ENCODE measurements around the gene PNO1. TPM values are rescaled to one million over a fixed set of nuclear protein-coding genes. Genes with fewer than 3 reads are reported as not detected.

Gene PNO1
- total and polyA plus RNA-seq, 10 of the 15 experiments (the other 5 are each of a cell fraction or from before 2014, with no cell fraction given), result 9.7 to 60.2 (median 30.3) TPM

GRCh38 chr2:68187329-68187728 lies 29.6 kb downstream of the PNO1 start:
- SMC1A ChIA-PET (ENCODE audit: uncharacterized antibody, unreplicated experiment), result interaction anchor here (4.2 kb wide), 1 partner anchor 66 kb away, joined by 30 read pairs; no protein-coding TSS in a partner anchor
- Histone ChIP-seq H3K4me3 (no peak overlapping the region), H3K4me2 (ENCODE audit: control insufficient read depth, insufficient read depth) (no peak overlapping the region), H3K9me3 (replicated peaks; ENCODE audit: control insufficient read depth, insufficient read depth, low read length) (no peaks in the 10 kb centered on the region), H4K20me1 (ENCODE audit: control insufficient read depth, insufficient read depth) (no peaks in the 10 kb centered on the region), H3K9ac (ENCODE audit: control insufficient read depth, insufficient read depth, low read length) (no peak overlapping the region), H3K27me3 (replicated peaks in 1 of 2; ENCODE audit: control insufficient read depth in 2 of 2, insufficient read depth in 2 of 2, low read length in 1 of 2) (no peaks in the 10 kb centered on the region), H2AFZ (ENCODE audit: control insufficient read depth, low read depth, low read length) (no peak overlapping the region), H3K27ac (ENCODE audit: control insufficient read depth, insufficient read depth) (no peak overlapping the region), H3K36me3 (ENCODE audit: control insufficient read depth in 2 of 2, insufficient read depth in 2 of 2, low read length in 1 of 2) (peaks cover 3 to 7% of the 10 kb centered on the region in 2 experiments; a peak in 3 of 4 replicates), H3K4me1 (ENCODE audit: control insufficient read depth, insufficient read depth, low read length) (no peaks in the 10 kb centered on the region), H3K79me2 (ENCODE audit: control insufficient read depth, insufficient read depth, low read length) (peaks cover 27% of the 10 kb centered on the region)
- BruUV-seq (replicated peaks), result no TSS peak
- CTCF ChIA-PET, result interaction anchor here (0.6 to 4.4 kb wide), 9 partner anchors 8 to 107 kb away, joined by 3 to 53 read pairs (median 6); partner anchors contain the start of gene PNO1
- RAD21 ChIA-PET (ENCODE audit: unreplicated experiment), result interaction anchor here (1.4 kb wide), 1 partner anchor 63 kb away, joined by 4 read pairs; no protein-coding TSS in a partner anchor
- no peak for FAIRE-seq
- ATAC-seq, result no peak
- in situ Hi-C loops (cut with MboI) (no loop called here), intact Hi-C loops (cut with micrococcal nuclease; ENCODE audit: unreplicated experiment) (no loop called here)
- no peak for DNase-seq (ENCODE audit: low read depth, low spot score)
- POLR2A ChIA-PET, result no interaction called here
- WGBS (ENCODE audit: insufficient coverage, insufficient replicate concordance, low lambda C conversion rate, missing lambda C conversion rate), result 5% methylated on average over 1 of the region's 1 CpG
- no peak for TF ChIP-seq TCF3 (IDR thresholded peaks at IDR 0.05; ENCODE audit: borderline replicate concordance, insufficient read depth, low read depth, low read length)
- TF ChIP-seq NFXL1 (IDR thresholded peaks at IDR 0.05; ENCODE audit: borderline replicate concordance), result no peak
- TF ChIP-seq SREBF1 (IDR thresholded peaks at IDR 0.05; ENCODE audit: low read length), result no peak
- no peak for TF ChIP-seq CHD1 (IDR thresholded peaks at IDR 0.05; ENCODE audit: low read depth, low read length)
- no peak for TF ChIP-seq MEF2A (IDR thresholded peaks at IDR 0.05; ENCODE audit: insufficient read depth, low read depth, low read length)
- TF ChIP-seq PML (IDR thresholded peaks at IDR 0.05; ENCODE audit: low read length), result no peak
- no peak for TF ChIP-seq STAT1 (conservative IDR thresholded peaks at IDR 0.05)
- no peak for TF ChIP-seq HDAC6 (IDR thresholded peaks at IDR 0.05; ENCODE audit: unreplicated experiment)
- no peak for TF ChIP-seq ZBTB4 (CRISPR knock-in tag; IDR thresholded peaks at IDR 0.05)
- no peak for TF ChIP-seq ZZZ3 (IDR thresholded peaks at IDR 0.05; ENCODE audit: control insufficient read depth, insufficient read length, low read depth)
- TF ChIP-seq MTA2 (IDR thresholded peaks at IDR 0.05; ENCODE audit: low read depth), result no peak
- TF ChIP-seq SPI1 (IDR thresholded peaks at IDR 0.05; ENCODE audit: borderline replicate concordance, insufficient read depth, low read depth, low read length), result no peak
- no peak for TF ChIP-seq POU2F2 (IDR thresholded peaks at IDR 0.05; ENCODE audit: borderline replicate concordance, low read depth, low read length)
- no peak for TF ChIP-seq HSF1 (IDR thresholded peaks at IDR 0.05; ENCODE audit: low read depth, low read length)
- no peak for TF ChIP-seq REST (IDR thresholded peaks at IDR 0.05; ENCODE audit: low read depth, low read length)
- no peak for TF ChIP-seq SP1 (IDR thresholded peaks at IDR 0.05; ENCODE audit: low read depth, low read length)

Data from GM12878 (cell line).